ENCODE results near the gene RASGRP2. TPM values are rescaled to one million over a fixed set of nuclear protein-coding genes. Genes with fewer than 3 reads are reported as not detected.

RASGRP2 gene
- total and polyA plus RNA-seq, 10 donors, result 148 to 283 (median 213) TPM

DNA sequence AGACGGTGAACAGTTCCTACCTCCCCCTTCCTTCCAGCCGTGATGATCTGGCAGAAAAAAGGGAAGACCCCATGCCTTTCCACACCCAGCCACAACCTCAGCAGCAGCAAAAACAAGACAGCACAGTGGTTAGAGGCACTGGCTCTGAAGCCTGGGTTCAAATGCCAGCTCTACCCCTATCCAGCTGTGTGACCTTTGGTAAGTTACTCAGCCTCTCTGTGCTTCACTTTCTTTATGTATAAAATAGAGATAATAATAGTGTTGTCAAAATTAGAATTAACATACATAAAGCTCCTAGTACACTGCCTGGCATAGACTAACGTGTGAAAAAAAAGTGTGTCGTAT lies 25.2 kb downstream of the RASGRP2 start:
- H3K36me3 ChIP-seq, result no peaks in the 10 kb centered on the region
- intact Hi-C loops (cut with DNase I; ENCODE audit: low total_unique reads), result no loop called here
- H3K4me1 ChIP-seq, result peaks cover 3 to 23% (median 12%) of the 10 kb centered on the region in 6 donors
- DNase-seq, result no peak
- no peak overlapping the region for H3K4me3 ChIP-seq
- 49 to 70% (median 55%) methylated on average over 4 of the region's 4 CpGs for WGBS, 5 donors
- no peak overlapping the region for H3K27ac ChIP-seq
- no peaks in the 10 kb centered on the region for H3K9me3 ChIP-seq
- peaks cover 0 to 94% (median 62%) of the 10 kb centered on the region in 7 donors for H3K27me3 ChIP-seq (replicated peaks in 1 of 7)
- TF ChIP-seq CTCF (IDR thresholded peaks at IDR 0.05 in 8 of 11, conservative IDR thresholded peaks at IDR 0.05 in 3 of 11) (no peak), POLR2AphosphoS5 (IDR thresholded peaks at IDR 0.05) (no peak), POLR2A (IDR thresholded peaks at IDR 0.05) (no peak)

DNA sequence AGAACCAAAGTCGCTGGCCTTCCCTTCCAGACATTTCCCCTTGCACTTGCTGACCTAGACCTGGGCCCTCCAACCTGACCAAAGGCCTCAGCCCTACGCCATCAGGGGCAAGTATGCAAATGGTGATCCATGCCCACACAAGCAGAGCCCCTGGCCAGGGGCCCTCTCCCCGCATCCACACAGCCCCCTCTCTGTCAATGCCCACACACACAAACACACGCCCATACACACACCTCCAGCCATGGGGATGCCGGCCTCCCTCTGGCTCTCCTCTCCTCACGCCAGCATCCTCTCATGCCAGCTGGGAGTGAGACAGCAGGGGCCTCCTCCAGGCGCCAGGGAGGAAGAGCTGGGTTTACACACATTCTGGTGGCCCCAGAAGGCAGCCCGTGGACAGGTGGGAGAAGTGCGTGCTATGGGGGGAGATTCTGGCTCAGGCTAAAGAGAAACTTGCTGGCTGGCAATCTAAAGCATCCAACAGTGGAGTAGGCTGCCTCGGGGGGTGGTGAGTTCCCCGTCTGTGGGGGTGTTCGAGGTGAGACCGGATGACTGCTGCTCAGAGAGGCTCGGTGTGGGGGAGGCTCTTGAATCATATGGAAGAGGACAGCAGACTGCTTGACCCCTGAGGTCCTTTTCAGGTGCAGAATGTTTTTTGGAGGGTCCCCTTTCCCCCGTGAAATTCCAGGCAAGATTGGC lies 25.7 kb downstream of the RASGRP2 start:
- no peak for DNase-seq

GRCh38 chr11:64717268-64717578 lies 26.7 kb downstream of the RASGRP2 start:
- TF ChIP-seq CTCF (IDR thresholded peaks at IDR 0.05 in 8 of 11, conservative IDR thresholded peaks at IDR 0.05 in 3 of 11) (no peak), POLR2AphosphoS5 (IDR thresholded peaks at IDR 0.05) (no peak), POLR2A (IDR thresholded peaks at IDR 0.05) (no peak)
- Histone ChIP-seq H3K4me1 (peaks cover 3 to 23% (median 16%) of the 10 kb centered on the region in 6 donors), H3K36me3 (no peaks in the 10 kb centered on the region), H3K9me3 (no peaks in the 10 kb centered on the region), H3K27me3 (replicated peaks in 1 of 7) (peaks cover 4 to 98% (median 68%) of the 10 kb centered on the region in 7 donors), H3K27ac (no peak overlapping the region), H3K4me3 (no peak overlapping the region)
- intact Hi-C loops (cut with DNase I; ENCODE audit: low total_unique reads), result no loop called here
- 69 to 87% (median 77%) methylated on average over 4 of the region's 4 CpGs for WGBS, 5 donors
- no peak for DNase-seq

More for the DNA sequence above, 25.7 kb downstream of the RASGRP2 start:
- no peak for TF ChIP-seq CTCF (IDR thresholded peaks at IDR 0.05 in 8 of 11, conservative IDR thresholded peaks at IDR 0.05 in 3 of 11)
- no peak for TF ChIP-seq POLR2AphosphoS5 (IDR thresholded peaks at IDR 0.05)
- TF ChIP-seq POLR2A (IDR thresholded peaks at IDR 0.05), result no peak
- intact Hi-C loops (cut with DNase I; ENCODE audit: low total_unique reads), result no loop called here
- Histone ChIP-seq H3K4me1 (peaks cover 0 to 22% (median 10%) of the 10 kb centered on the region in 6 donors), H3K36me3 (no peaks in the 10 kb centered on the region), H3K27ac (no peak overlapping the region), H3K4me3 (no peak overlapping the region), H3K27me3 (replicated peaks in 1 of 7) (peaks cover 0 to 98% (median 65%) of the 10 kb centered on the region in 7 donors), H3K9me3 (no peaks in the 10 kb centered on the region)
- 61 to 84% (median 73%) methylated on average over 15 of the region's 15 CpGs for WGBS, 5 donors

DNA sequence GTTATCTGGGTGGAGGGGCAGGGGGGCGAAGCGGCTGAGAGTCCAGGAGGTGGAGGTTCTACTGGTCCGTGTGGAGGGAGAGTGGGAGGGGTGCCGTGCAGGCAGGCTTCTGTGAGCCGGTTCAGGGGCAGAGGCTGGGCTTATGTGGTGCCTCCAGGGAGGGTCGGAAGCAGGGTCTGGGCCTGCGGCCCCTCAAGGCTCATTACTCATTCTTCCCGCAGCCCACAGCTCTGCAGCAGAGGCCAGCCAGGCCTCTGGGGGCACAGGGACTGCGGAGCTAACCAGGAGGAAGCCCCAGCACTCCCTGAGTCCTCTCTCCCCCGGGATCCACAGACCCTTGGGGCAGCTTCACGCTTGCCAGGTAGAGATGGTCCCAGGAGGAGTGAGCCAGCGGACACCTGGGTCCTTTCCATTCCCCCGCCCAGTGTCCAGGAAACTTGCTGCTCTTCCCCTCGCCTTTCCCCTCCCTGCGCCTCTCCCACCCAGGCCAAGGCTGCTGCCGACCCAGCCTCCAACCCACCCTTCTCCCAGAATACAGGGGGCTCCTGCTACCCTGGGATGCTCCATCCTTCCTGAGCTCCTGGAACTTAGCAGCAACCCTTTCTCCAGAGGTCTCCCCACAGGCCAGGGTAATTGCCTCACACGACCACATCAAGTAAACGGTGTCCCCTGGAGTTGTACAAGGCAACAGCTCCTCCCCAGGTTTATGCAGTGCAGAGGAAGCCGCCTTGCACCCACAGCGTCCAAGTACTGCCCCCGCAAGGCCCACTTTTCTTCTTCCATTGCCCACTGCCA lies 27.3 kb downstream of the RASGRP2 start:
- intact Hi-C loops (cut with DNase I; ENCODE audit: low total_unique reads), result no loop called here
- Histone ChIP-seq H3K36me3 (no peaks in the 10 kb centered on the region), H3K4me3 (no peak overlapping the region), H3K4me1 (peaks cover 3 to 28% (median 19%) of the 10 kb centered on the region in 6 donors), H3K9me3 (no peaks in the 10 kb centered on the region), H3K27me3 (replicated peaks in 1 of 7) (peaks cover 4 to 98% (median 68%) of the 10 kb centered on the region in 7 donors), H3K27ac (no peak overlapping the region)
- TF ChIP-seq POLR2AphosphoS5 (IDR thresholded peaks at IDR 0.05) (no peak), CTCF (IDR thresholded peaks at IDR 0.05 in 8 of 11, conservative IDR thresholded peaks at IDR 0.05 in 3 of 11) (no peak), POLR2A (IDR thresholded peaks at IDR 0.05) (no peak)
- no peak for DNase-seq
- WGBS, 5 donors, result 37 to 46% (median 41%) methylated on average over 18 to 21 of the region's 21 CpGs

Measured in spleen (tissue), 11 donors.